Measurements from ENCODE around the gene SPRTN. TPM values are rescaled to one million over a fixed set of nuclear protein-coding genes. Genes with fewer than 3 reads are reported as not detected.

Gene SPRTN
- total and polyA plus RNA-seq, 2 experiments from 2014 or later, result 9.1 to 25.0 TPM

DNA sequence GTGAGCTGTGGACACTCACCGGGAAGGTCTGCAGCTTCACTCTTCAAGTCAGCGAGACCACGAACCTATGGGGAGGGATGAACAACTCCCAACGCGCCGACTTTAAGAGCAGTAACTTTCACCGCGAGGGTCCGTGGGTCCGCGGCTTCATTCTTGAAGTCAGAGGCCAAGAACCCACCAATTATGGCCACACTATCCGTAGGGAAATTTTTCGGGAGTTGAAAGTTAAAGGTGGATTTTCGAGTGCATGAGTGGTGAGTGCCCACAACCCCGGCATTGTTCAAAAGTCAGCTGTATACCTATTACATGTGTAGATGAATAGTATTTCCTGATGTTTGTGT, 20.1 kb upstream of the SPRTN start (continued):
- TF ChIP-seq, protein P1, sequence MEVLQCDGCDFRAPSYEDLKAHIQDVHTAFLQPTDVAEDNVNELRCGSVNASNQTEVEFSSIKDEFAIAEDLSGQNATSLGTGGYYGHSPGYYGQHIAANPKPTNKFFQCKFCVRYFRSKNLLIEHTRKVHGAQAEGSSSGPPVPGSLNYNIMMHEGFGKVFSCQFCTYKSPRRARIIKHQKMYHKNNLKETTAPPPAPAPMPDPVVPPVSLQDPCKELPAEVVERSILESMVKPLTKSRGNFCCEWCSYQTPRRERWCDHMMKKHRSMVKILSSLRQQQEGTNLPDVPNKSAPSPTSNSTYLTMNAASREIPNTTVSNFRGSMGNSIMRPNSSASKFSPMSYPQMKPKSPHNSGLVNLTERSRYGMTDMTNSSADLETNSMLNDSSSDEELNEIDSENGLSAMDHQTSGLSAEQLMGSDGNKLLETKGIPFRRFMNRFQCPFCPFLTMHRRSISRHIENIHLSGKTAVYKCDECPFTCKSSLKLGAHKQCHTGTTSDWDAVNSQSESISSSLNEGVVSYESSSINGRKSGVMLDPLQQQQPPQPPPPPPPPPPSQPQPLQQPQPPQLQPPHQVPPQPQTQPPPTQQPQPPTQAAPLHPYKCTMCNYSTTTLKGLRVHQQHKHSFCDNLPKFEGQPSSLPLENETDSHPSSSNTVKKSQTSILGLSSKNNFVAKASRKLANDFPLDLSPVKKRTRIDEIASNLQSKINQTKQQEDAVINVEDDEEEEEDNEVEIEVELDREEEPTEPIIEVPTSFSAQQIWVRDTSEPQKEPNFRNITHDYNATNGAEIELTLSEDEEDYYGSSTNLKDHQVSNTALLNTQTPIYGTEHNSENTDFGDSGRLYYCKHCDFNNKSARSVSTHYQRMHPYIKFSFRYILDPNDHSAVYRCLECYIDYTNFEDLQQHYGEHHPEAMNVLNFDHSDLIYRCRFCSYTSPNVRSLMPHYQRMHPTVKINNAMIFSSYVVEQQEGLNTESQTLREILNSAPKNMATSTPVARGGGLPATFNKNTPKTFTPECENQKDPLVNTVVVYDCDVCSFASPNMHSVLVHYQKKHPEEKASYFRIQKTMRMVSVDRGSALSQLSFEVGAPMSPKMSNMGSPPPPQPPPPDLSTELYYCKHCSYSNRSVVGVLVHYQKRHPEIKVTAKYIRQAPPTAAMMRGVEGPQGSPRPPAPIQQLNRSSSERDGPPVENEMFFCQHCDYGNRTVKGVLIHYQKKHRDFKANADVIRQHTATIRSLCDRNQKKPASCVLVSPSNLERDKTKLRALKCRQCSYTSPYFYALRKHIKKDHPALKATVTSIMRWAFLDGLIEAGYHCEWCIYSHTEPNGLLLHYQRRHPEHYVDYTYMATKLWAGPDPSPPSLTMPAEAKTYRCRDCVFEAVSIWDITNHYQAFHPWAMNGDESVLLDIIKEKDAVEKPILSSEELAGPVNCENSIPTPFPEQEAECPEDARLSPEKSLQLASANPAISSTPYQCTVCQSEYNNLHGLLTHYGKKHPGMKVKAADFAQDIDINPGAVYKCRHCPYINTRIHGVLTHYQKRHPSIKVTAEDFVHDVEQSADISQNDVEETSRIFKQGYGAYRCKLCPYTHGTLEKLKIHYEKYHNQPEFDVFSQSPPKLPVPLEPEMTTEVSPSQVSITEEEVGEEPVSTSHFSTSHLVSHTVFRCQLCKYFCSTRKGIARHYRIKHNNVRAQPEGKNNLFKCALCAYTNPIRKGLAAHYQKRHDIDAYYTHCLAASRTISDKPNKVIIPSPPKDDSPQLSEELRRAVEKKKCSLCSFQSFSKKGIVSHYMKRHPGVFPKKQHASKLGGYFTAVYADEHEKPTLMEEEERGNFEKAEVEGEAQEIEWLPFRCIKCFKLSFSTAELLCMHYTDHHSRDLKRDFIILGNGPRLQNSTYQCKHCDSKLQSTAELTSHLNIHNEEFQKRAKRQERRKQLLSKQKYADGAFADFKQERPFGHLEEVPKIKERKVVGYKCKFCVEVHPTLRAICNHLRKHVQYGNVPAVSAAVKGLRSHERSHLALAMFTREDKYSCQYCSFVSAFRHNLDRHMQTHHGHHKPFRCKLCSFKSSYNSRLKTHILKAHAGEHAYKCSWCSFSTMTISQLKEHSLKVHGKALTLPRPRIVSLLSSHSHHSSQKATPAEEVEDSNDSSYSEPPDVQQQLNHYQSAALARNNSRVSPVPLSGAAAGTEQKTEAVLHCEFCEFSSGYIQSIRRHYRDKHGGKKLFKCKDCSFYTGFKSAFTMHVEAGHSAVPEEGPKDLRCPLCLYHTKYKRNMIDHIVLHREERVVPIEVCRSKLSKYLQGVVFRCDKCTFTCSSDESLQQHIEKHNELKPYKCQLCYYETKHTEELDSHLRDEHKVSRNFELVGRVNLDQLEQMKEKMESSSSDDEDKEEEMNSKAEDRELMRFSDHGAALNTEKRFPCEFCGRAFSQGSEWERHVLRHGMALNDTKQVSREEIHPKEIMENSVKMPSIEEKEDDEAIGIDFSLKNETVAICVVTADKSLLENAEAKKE (CRISPR knock-in tag; IDR thresholded peaks at IDR 0.05), result no peak
- TF ChIP-seq, protein P2, sequence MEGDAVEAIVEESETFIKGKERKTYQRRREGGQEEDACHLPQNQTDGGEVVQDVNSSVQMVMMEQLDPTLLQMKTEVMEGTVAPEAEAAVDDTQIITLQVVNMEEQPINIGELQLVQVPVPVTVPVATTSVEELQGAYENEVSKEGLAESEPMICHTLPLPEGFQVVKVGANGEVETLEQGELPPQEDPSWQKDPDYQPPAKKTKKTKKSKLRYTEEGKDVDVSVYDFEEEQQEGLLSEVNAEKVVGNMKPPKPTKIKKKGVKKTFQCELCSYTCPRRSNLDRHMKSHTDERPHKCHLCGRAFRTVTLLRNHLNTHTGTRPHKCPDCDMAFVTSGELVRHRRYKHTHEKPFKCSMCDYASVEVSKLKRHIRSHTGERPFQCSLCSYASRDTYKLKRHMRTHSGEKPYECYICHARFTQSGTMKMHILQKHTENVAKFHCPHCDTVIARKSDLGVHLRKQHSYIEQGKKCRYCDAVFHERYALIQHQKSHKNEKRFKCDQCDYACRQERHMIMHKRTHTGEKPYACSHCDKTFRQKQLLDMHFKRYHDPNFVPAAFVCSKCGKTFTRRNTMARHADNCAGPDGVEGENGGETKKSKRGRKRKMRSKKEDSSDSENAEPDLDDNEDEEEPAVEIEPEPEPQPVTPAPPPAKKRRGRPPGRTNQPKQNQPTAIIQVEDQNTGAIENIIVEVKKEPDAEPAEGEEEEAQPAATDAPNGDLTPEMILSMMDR (conservative IDR thresholded peaks at IDR 0.05; ENCODE audit: low read depth in 2 of 2), result no peak
- TF ChIP-seq JUNB (IDR thresholded peaks at IDR 0.05; ENCODE audit: unreplicated experiment), result no peak
- TF ChIP-seq EZH2phosphoT487 (IDR thresholded peaks at IDR 0.05; ENCODE audit: unreplicated experiment), result no peak
- TF ChIP-seq ZNF114 (CRISPR knock-in tag; IDR thresholded peaks at IDR 0.05), result no peak
- TF ChIP-seq ZNF331 (CRISPR knock-in tag; IDR thresholded peaks at IDR 0.05; ENCODE audit: low read depth), result no peak

DNA sequence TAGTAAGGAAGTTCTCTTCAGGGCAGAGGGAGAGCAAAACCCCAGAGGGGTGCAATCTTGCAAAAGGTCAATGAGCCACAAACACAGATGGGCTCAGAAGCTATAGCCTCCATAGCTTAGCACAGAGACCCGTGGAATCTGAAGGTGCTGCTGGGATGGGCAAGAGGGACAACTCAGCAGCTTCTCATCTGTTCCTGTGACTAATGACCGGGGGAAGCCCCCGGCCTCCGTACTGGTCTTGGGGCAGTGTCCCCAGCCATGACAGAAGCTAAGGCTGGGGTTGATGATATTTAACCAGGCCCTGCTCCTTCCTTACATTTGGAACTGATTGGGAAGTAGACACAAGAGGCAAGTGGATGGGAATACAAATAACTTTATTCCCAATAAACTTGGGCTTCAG, 19.5 kb upstream of the SPRTN start:
- no peak overlapping the region for H3K4me2 ChIP-seq
- Mint-ChIP-seq H3K9me3 (no peaks in the 10 kb centered on the region), H3K27ac (no peak overlapping the region), H3K27me3 (ENCODE audit: insufficient read depth, low read depth, poor library complexity) (peaks cover 3% of the 10 kb centered on the region), H3K36me3 (ENCODE audit: low read depth) (no peaks in the 10 kb centered on the region), H3K4me1 (no peaks in the 10 kb centered on the region), H3K4me3 (no peak overlapping the region)
- no peak overlapping the region for H3K4me3 ChIP-seq
- H4K20me1 ChIP-seq (replicated peaks; ENCODE audit: insufficient read depth), result no peaks in the 10 kb centered on the region
- DNase-seq (ENCODE audit: low spot score) (no peak), ATAC-seq (no peak)
- H3F3A ChIP-seq (replicated peaks; ENCODE audit: low read depth), result no peaks in the 10 kb centered on the region
- no peak overlapping the region for H3K27ac ChIP-seq (ENCODE audit: low read depth)
- no peaks in the 10 kb centered on the region for H3K9me2 ChIP-seq (ENCODE audit: insufficient read depth)
- H3K27me3 ChIP-seq (ENCODE audit: insufficient read depth), result no peaks in the 10 kb centered on the region
- no peak overlapping the region for H2AFZ ChIP-seq
- H3K79me2 ChIP-seq (replicated peaks; ENCODE audit: insufficient read depth), result no peaks in the 10 kb centered on the region
- H3K4me1 ChIP-seq (ENCODE audit: insufficient read depth), result no peaks in the 10 kb centered on the region
- H3K36me3 ChIP-seq (ENCODE audit: insufficient read depth), result no peaks in the 10 kb centered on the region
- TF ChIP-seq EZH2phosphoT487 (IDR thresholded peaks at IDR 0.05; ENCODE audit: unreplicated experiment) (no peak), STAT1 (IDR thresholded peaks at IDR 0.05; ENCODE audit: unreplicated experiment) (no peak), JUNB (IDR thresholded peaks at IDR 0.05; ENCODE audit: unreplicated experiment) (no peak), NANOG (IDR thresholded peaks at IDR 0.05; ENCODE audit: borderline replicate concordance) (no peak), CREB1 (CRISPR knock-in tag; IDR thresholded peaks at IDR 0.05; ENCODE audit: low read depth) (no peak)
- TF ChIP-seq, protein P2 (conservative IDR thresholded peaks at IDR 0.05; ENCODE audit: low read depth in 2 of 2), result no peak
- TF ChIP-seq, protein P3, sequence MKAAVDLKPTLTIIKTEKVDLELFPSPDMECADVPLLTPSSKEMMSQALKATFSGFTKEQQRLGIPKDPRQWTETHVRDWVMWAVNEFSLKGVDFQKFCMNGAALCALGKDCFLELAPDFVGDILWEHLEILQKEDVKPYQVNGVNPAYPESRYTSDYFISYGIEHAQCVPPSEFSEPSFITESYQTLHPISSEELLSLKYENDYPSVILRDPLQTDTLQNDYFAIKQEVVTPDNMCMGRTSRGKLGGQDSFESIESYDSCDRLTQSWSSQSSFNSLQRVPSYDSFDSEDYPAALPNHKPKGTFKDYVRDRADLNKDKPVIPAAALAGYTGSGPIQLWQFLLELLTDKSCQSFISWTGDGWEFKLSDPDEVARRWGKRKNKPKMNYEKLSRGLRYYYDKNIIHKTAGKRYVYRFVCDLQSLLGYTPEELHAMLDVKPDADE (IDR thresholded peaks at IDR 0.05), result no peak
